Measurements from ENCODE around the gene CHRNA3. TPM values are rescaled to one million over a fixed set of nuclear protein-coding genes. Genes with fewer than 3 reads are reported as not detected.

CHRNA3 gene
- total RNA-seq, 1 donor from 2014 or later = 1.6 TPM

DNA sequence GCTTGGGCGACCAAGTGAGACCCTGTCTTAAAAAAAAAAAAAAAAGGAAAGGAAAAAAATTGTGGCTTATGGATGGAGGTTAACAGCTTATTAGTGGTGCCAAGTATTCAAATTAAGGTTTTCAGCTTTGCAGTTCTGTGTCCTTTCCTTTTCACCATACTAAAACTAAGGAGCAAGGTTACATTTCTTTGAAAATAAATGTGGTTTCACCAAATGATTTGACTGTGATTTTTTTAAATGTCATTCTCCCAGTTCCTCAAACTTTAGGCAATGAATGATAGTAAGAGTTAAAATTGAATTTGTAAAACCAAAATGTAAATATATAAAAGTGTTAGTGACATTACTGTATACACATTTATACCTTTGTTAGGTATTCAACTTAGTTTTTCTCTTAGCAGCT lies 45.9 kb downstream of the CHRNA3 start:
- no peaks in the 10 kb centered on the region for H3K36me3 Mint-ChIP-seq
- no peaks in the 10 kb centered on the region for H3K27me3 Mint-ChIP-seq (ENCODE audit: insufficient read depth, low read depth)
- Histone ChIP-seq H3K79me2 (ENCODE audit: low read depth) (peaks cover 77% of the 10 kb centered on the region), H3K27ac (no peak overlapping the region), H3K36me3 (no peaks in the 10 kb centered on the region), H3F3A (ENCODE audit: low read depth) (no peaks in the 10 kb centered on the region), H3K4me1 (no peaks in the 10 kb centered on the region), H3K9me3 (ENCODE audit: low read depth) (no peaks in the 10 kb centered on the region), H2AFZ (replicated peaks) (no peak overlapping the region), H3K9ac (no peak overlapping the region), H3K4me3 (no peak overlapping the region), H4K20me1 (ENCODE audit: low read depth) (peaks cover 8% of the 10 kb centered on the region), H3K27me3 (no peaks in the 10 kb centered on the region), H3K4me2 (no peak overlapping the region)
- DNase-seq (ENCODE audit: low spot score) = no peak
- no peak overlapping the region for H3K27ac Mint-ChIP-seq
- H3K9me3 Mint-ChIP-seq = no peaks in the 10 kb centered on the region
- no peaks in the 10 kb centered on the region for H3K4me1 Mint-ChIP-seq
- H3K4me3 Mint-ChIP-seq = no peak overlapping the region
- TF ChIP-seq, protein P1, sequence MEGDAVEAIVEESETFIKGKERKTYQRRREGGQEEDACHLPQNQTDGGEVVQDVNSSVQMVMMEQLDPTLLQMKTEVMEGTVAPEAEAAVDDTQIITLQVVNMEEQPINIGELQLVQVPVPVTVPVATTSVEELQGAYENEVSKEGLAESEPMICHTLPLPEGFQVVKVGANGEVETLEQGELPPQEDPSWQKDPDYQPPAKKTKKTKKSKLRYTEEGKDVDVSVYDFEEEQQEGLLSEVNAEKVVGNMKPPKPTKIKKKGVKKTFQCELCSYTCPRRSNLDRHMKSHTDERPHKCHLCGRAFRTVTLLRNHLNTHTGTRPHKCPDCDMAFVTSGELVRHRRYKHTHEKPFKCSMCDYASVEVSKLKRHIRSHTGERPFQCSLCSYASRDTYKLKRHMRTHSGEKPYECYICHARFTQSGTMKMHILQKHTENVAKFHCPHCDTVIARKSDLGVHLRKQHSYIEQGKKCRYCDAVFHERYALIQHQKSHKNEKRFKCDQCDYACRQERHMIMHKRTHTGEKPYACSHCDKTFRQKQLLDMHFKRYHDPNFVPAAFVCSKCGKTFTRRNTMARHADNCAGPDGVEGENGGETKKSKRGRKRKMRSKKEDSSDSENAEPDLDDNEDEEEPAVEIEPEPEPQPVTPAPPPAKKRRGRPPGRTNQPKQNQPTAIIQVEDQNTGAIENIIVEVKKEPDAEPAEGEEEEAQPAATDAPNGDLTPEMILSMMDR (IDR thresholded peaks at IDR 0.05) = no peak
- no peak for TF ChIP-seq EZH2 (IDR thresholded peaks at IDR 0.05)
- TF ChIP-seq EZH2phosphoT487 (IDR thresholded peaks at IDR 0.05) = no peak

DNA sequence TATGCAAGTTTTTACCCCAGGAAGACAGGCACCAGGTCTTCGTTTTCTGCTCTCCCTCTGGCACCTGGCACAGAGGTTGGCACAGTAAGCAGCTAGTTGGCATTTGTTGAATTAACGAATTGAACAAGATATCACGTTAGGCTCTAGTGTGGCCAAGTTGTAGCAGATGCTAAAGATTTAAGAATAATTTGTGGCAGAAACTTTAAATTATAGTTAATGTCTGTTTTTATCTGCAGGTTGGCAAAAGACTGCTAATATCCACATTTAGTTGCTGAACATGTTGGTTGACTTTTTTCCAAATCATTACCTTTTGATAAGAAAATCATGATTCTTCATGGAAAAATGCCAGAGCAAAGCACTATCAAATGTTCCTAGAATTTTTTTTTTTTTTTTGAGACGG lies 47.4 kb downstream of the CHRNA3 start:
- Histone ChIP-seq H3K79me2 (ENCODE audit: low read depth) (peaks cover 92% of the 10 kb centered on the region), H3K9me3 (ENCODE audit: low read depth) (no peaks in the 10 kb centered on the region), H3K9ac (no peak overlapping the region), H3K4me2 (no peak overlapping the region), H3K27ac (no peak overlapping the region), H3K27me3 (no peaks in the 10 kb centered on the region), H4K20me1 (ENCODE audit: low read depth) (peaks cover 8% of the 10 kb centered on the region), H2AFZ (replicated peaks) (no peak overlapping the region), H3K36me3 (no peaks in the 10 kb centered on the region), H3F3A (ENCODE audit: low read depth) (no peaks in the 10 kb centered on the region), H3K4me1 (no peaks in the 10 kb centered on the region), H3K4me3 (no peak overlapping the region)
- H3K4me3 Mint-ChIP-seq = no peak overlapping the region
- TF ChIP-seq EZH2 (IDR thresholded peaks at IDR 0.05) (no peak), EZH2phosphoT487 (IDR thresholded peaks at IDR 0.05) (no peak)
- TF ChIP-seq, protein P1 (IDR thresholded peaks at IDR 0.05) = no peak
- no peaks in the 10 kb centered on the region for H3K9me3 Mint-ChIP-seq
- DNase-seq (ENCODE audit: low spot score) = no peak
- no peak overlapping the region for H3K27ac Mint-ChIP-seq
- H3K36me3 Mint-ChIP-seq = no peaks in the 10 kb centered on the region
- peaks cover 2% of the 10 kb centered on the region for H3K4me1 Mint-ChIP-seq
- H3K27me3 Mint-ChIP-seq (ENCODE audit: insufficient read depth, low read depth) = no peaks in the 10 kb centered on the region

DNA sequence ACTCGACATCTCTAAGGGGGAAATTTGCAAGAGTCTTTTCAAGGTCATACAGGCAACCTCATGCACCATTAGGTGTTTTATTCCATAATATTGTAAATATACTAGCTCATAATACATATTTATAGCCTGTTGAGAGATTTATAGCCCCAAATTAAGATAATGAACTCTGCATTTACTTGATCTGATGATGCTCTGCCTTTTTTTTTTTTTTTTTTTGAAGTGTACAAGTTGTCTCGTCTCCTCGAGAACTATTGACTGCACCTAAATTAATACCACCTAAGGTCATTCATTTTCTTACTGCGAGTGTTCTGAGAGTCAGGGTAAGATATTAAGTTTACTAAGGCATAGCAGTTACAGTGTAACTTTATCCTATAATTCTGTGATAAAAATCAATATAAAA lies 49.4 kb downstream of the CHRNA3 start:
- peaks cover 95% of the 10 kb centered on the region for H3K79me2 ChIP-seq (ENCODE audit: low read depth)
- H3K9me3 Mint-ChIP-seq = no peaks in the 10 kb centered on the region

More for the DNA sequence above, 49.4 kb downstream of the CHRNA3 start:
- DNase-seq (ENCODE audit: low spot score) = no peak
- Histone ChIP-seq H3K4me1 (peaks cover 8% of the 10 kb centered on the region), H4K20me1 (ENCODE audit: low read depth) (peaks cover 8% of the 10 kb centered on the region), H3K9ac (no peak overlapping the region), H3F3A (ENCODE audit: low read depth) (peaks cover 3% of the 10 kb centered on the region), H3K4me3 (no peak overlapping the region), H3K9me3 (ENCODE audit: low read depth) (no peaks in the 10 kb centered on the region), H3K4me2 (no peak overlapping the region), H3K36me3 (no peaks in the 10 kb centered on the region), H3K27me3 (no peaks in the 10 kb centered on the region), H2AFZ (replicated peaks) (no peak overlapping the region), H3K27ac (no peak overlapping the region)
- Mint-ChIP-seq H3K27ac (no peak overlapping the region), H3K36me3 (no peaks in the 10 kb centered on the region), H3K4me1 (peaks cover 13% of the 10 kb centered on the region), H3K4me3 (no peak overlapping the region), H3K27me3 (ENCODE audit: insufficient read depth, low read depth) (no peaks in the 10 kb centered on the region)
- TF ChIP-seq EZH2phosphoT487 (IDR thresholded peaks at IDR 0.05) = no peak
- TF ChIP-seq, protein P1 (IDR thresholded peaks at IDR 0.05) = no peak
- no peak for TF ChIP-seq EZH2 (IDR thresholded peaks at IDR 0.05)

Measured in neural progenitor cell (in vitro differentiated cells).